Left renal cortex interstitium (tissue), 4 donors: ENCODE measurements around the gene NUCB2. TPM values are rescaled to one million over a fixed set of nuclear protein-coding genes. Genes with fewer than 3 reads are reported as not detected.
A peak's percentile ranks its signal among the peaks of the same experiment; 100 is the strongest.

Experiments
- DNase-seq, 4 donors: peaks; one replicate each; pipeline ENCODE4 v3.0.0-alpha.2; 2013; ENCODE audit warnings: low read depth in 4 of 4, low spot score in 2 of 4, missing footprints in 1 of 4
- polyA plus RNA-seq, 4 donors: library from polyadenylated mRNA; unstranded; fragments of 120-200 nt; gene quantifications; one replicate each; pipeline ENCODE4 v1.2.1, GENCODE V29; 2013; ENCODE audit not compliant: insufficient read length in 4 of 4

Gene NUCB2
- polyA plus RNA-seq, 4 donors = 60.5 to 90.5 (median 75.8) TPM

DNA sequence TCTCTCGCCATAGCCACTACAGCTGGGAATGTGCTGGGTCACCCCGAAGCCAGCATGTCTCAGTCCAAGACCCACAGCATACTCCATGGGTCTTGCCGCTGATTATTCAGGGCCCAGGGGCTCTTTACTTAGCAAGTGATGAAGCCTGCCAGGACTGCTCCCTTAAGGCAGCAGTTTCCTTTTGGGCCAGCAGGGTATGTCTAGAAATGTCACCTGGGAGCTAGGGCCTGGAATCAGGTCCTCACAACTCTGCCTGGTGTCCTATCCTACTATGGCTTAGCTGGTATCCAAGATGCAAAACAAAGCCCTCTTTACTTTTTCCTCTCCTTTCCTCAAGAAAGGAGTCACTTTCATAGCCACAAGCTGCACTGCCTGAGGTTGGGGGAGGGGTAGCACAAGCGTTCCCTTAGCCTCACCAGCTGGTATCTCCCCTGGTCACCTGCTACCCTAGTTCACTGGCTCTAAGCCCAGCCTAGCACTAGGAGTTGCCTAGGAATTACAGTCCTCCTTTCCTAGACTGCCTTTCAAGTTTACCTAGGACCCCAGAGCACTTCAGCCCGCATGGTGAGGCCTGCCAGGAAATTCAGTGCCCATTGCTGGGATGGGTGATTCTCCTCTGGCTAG lies 52.4 kb downstream of the NUCB2 start:
- DNase-seq = no peak

DNA sequence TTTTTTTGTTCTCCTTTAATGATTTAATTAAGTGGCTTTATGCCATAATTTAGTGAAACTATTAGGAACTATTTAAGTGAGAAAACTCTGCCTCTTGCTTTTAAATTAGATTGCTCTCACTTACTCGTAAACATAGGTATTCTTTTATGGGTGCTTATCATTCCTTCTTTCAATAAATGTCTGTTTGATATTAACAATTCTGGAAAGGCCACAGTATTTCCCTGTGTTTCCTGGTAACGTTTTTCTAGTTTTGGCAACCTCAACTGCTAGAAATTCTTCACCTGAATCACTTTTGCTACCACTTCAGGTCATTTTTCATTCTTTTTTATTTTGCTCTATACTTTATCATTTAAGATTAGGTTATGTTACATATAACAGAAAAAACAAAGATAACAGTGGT lies 55.1 kb downstream of the NUCB2 start:
- DNase-seq = no peak

DNA sequence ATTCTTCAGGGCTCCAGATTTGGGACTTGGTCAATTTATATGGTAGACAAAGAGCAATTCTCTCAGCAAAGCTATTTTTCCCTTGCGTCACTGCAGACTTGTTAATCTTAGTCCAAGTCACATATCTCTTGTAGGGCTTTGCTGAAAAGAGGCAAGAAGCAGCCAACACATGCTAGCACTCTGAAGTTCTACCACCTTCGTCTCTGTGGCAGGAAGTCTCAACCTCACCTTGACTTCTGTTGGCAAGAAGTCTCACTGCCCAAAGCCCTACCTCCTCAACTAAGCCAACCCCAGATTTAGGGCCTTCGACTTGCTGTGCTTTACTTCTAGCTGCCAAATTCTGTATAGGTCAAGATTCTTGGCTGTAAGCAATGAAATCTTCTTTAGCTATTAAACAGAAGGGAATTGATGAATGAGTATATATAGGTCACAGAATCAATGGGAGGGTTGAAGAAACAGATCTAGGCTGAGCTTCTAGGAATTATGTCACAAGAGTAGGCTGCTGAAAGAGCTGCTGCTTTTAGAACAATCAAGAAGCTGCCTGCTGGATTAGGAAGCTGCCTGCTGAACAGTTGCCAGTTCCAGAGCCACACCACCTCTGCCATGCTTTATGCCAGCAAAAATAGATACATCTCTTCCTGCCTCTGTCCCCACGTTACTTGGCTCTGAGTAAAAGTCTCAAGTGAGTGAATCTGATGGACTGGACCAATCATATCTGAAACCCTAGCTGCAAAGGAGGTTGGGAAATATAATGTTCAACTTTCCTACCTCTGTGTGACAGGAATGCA lies 57.5 kb downstream of the NUCB2 start:
- DNase-seq = no peak

DNA sequence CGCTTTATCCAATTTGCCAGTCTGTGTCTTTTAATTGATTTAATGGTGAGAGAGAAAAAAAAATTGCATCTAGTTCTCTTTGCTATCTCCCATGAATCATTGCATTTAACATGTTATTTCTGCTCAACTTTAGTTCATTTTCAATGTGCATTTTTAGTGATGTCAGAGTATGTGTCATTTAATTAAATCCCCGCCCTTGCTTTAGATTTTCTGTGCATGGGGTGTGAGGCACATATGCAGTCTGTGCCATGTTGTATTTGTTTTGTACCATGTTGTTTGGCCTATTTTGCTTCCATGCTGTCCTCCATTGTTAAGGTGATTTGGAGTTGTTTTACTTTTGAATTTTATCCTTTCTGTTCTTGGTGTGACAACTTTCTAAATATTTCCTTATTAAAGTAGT lies 66.7 kb downstream of the NUCB2 start:
- DNase-seq = no peak

DNA sequence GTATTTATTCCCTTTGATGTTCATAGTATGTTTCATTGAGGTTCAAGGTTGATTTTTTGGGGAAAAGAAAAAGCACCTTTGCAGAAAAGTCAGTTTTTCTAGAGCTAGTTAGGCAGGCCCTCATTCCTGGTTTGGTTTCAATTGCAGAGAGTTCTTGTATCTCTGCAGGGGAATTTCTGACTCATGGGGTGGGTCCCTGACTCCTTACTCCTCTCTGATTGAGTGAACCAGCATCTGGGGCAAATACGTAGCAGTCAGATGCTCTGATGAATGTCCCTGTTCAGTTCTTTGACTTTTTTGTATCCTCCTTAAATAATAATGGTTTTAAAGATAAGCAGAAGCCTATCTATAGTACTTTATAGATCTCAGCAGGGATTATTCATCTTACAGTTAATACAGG lies 67.4 kb downstream of the NUCB2 start:
- no peak for DNase-seq

DNA sequence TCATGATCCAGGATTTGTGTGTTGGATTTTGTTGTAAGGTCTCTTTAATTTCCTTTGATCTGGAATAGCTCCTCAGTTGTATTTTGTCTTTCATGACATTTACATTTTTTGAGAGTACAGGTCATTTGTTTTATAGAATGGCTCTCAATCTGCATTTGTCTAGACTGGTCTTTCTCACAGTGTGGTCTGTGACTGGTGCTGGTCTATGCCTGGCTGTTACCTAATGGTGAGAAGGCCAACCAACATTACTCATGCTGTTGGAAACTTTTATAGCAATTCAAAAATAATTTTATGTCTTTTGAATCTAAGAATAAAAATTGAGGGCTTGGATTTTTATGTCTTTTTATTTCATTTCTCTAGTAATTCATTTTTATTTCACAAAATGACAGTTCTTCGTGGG lies 71.1 kb downstream of the NUCB2 start:
- DNase-seq = no peak

DNA sequence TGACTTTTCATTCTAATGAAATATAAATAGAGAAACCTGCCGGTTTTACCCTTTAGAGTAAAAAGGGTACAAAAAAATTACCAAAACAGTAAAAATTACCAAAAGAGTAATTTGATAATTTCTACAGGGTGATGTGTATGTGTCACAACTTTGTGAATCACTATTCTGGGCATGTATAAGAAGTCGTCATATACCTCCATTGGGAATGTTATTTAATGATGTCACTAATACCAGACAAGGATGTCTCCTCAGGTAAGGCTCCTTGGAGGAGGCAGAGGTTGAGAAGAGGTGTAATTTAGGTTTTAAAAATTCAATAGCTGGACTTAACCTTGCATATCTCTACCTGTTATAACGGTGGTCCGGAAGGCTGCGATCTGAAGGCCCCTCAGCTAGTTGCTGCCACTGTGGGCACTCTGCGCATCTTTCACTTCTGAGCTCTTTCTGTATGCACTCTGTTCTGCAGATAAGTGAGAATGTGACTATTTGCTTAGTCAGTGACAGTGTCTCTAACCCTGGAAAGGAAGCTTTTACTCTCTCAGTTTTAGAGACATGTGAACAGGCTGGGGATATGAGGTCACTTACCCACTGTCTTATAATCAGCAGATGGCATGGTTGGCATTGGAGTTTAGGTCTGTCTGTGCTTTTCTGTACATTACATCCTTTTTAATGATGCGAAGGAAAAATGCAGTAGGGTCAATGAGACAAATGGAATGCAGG lies 74.1 kb downstream of the NUCB2 start:
- no peak for DNase-seq

DNA sequence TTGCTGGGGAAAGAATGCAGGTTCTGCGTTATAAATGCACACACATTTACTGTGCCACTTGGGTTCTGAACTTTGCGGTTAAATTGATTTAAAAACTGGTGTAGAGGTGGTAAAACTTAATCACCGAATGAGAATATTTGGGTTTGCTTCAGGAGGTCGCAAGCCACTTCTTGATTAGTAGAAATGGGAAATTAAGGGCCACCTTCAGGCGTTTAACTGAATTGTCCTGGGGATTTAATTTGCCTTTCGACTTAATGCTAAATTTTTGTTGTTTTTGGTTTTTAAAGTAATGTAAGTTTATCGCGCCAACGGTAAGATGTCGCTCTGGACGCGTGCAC lies 74.6 kb downstream of the NUCB2 start:
- no peak for DNase-seq

DNA sequence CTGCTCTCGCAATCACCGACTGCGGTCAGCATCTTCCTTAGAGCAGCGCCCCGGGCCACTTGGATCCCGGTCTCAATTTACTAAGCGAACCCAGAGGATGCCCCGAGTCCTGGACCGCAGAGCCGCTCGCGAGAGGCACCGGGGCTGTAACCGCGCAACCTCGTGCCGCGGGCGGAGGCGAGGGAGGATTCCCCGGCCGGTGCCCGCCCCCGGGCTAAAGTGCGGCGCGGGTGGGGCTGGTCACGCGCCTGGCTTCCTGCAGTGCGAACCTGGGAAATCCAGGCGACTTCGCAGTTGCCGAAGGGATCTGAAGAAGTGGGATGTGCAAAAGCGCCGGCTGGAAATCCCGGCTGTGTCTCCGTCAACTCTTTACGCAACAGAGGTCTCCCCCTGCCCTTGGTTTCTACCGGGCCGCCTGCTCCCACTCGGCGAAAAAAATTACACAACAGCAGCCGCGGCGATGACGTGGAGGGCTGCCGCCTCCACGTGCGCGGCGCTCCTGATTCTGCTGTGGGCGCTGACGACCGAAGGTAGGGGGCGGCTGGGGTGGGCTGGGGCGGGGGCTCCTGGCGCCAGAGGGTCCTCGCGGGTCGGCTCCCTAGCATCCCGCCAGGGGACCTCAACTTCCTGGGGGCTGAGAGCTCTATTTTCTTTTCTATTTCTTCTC lies 75.1 kb downstream of the NUCB2 start, which contains the start of gene NCR3LG1:
Gene NCR3LG1, plus strand, starts transcription at position 291 of the 667 bp plus-strand sequence. Its CDS starts 170 bp downstream, at position 461.
- peak in 3 of 4 donors; percentile 27 to 34 (median 29) for DNase-seq

DNA sequence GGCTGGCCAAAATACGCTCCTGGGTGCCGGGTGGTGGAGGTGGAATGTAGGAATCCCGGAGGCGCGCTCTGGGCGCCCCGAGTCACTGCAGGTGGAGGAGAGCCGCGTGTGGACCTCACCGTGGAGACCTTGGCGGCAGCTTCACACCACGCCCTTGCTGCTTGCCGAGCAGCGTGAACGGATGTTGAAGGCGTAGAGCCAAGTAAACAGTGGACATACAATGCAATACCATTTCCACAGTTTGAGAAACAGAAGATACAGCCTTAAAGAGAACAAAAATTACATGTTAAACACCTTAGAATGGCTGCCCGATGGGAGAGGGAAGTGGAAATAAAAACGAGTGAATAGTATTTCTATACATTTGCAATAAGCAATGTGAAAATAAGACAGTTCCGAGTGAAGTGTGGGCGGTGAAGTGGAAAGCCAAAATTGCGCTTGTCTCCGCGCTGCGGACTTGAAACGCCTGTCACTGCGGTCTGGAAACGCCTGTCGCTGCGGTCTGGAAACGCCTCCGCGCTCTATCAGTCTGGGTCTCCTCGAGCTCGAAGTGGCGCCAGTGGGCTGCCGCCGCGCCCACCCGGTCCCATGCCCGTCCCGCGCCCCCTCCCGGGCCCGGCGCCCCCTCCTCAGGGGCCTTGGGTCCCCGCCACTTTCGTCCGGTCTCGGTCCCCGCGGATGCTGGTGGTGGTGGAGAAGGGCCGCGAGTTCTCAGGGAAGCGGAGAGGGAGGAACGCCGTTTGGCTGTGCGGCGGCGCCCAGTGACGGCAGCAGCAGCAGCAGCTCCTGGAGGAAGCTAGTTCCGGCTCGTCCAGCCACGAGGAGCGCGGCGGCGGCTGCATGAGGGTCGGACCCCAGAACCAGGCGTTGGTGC lies 76.6 kb downstream of the NUCB2 start:
- peak; percentile 50 to 74 (median 65) for DNase-seq

DNA sequence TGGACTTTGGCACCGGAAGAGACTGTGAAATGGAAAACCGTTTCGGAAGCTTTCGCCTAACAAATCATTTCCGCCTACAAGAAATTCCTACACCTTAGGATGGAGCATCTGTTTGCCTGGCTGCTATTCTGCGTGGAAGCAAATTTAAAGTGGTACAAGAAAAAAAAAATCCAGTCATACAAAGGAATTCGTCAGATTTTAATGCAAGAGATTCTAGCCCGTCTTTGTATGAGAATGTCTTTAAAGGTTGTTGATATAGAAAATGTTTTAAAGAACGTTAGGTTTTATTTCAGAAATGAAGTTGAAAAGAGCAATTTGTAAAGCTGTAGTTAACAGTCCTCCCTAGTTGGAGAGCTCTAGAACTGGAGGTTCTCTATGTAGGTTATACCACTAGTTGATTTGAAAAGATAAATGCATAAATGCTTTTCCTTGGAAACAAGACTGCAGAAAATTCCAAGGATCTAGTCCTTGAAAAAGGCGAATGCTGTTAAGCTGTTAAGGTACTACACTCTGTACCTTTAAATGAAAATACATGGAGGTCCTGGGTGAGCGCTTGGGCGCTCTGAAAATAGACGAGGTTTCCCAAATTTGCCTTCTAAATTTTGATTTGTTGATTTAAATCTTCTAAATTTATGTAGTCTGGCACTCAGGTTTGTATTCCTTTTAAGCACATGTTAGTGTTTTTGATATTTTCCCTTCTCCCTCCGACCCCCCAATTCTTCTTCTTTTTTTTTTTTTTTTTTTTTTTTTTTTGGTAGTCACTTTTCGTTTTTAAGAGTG lies 77.5 kb downstream of the NUCB2 start:
- peak in 2 of 4 donors; percentile 0 to 11 for DNase-seq

DNA sequence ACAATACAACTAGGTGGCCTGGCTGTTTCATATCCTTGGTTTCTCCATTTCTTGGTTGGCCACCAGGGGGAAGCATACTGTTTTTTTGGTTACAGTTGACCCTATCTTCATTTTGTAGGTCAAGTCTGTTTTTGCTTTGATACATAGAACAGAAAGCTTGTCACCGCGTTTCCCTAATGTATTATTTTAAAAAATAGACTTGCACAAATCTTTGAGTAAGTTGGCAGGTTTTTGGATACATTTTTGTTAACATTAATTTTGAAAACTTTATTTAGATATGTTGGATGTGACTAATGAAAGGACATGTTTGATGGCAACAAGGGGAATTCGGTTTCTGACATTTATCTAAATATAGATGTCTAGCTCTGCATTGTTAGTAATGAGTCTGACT lies 78.1 kb downstream of the NUCB2 start:
- peak in 2 of 4 donors; percentile 19 to 67 for DNase-seq

DNA sequence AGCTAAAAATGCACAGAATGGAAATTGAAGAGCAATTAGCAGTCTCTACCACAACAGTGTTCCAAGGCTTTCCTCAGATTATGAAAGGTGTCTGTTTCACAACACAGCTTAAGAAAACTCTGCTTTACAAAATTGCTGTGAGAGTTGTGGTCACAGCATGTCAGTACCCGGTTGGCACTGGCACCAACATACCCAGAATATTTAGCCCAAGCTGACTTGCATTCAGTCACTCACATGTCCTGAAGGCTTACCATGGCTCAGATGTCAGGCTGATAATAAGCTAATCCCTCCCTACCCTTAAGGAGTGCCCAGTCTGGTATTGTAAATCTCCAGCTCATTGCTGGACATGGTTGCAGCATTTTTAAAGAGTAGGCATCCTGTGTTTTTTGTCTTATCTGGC lies 90.0 kb downstream of the NUCB2 start:
- no peak for DNase-seq

DNA sequence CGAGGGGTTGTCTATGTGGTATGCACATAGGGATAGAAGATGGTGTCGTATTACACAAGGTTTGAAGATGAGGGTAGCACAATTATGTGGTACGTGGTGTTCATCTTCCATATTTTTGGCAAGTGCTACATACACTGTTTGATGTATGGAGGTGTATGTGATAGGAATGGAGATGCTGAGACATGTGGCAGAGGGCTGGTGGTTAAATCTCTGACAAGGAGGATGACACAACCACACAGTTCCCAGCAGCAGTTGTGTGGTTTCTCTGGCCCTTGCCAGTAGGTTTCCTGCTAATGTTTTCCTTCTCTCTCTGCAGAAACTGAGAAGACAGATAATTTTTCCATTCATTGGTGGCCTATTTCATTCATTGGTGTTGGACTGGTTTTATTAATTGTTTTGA lies 92.0 kb downstream of the NUCB2 start:
- DNase-seq = no peak

DNA sequence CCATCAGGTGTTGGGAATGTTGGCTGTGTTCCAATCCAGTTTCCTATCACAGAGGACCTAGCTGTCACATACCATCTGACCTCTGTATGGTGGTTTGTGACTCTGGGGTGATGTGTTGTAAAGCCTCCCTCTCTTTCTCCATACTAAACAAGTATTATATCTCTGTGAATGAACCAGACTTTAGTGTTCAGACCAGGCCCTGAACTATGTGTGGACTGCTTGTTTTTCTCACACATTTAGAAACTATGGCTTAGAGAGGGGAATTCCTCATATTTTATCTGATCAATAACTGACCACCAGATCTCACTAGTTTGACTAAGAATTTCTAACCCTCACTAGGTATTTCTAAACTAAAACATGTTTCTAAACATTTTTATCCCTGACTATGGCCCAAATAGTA lies 92.6 kb downstream of the NUCB2 start:
- DNase-seq = no peak

DNA sequence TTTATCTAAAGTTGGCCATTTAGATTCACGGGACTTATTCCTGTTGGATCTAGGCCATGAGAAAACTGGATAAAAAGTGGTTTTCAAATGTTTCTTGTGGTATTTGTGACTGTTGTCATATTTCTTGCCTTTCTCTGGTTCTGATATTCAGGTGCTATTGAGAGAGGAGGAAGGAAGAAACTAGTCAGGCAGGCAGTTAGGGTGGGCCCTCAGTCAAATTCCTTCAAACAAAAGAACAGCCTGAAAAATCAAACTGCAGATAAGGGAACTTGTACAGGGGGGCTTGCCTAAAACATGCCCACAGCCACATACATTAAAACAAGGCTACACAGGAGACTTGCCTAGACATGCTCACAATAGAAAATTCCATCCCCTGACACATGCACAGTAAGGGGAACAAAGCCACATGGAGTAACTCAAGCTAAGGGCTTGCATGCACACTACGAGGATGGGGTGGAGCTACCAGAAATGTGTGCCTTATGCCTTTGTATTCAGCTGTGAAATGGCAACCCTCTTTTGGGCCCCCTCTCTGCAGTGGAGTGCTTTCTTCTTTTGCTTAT lies 93.2 kb downstream of the NUCB2 start:
- no peak for DNase-seq

DNA sequence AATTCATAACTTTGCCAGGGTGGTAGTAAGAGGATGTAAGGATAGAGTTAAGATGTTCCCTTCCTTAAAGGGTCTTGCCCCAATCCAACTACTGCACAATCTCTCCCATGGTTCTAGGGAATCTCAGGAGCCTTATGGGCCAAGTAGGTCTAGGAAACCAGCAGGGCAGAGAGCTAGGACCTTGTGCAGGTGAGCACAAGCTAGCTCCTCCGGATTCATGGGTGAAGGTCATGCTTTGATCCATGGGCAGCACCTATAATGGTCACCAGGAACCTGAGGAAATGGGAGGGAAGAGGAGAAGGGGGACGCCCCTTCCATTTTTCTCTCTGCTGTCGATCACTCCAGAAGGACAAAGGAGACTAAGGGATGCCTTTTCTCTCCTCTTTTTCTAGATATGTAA lies 95.1 kb downstream of the NUCB2 start:
- DNase-seq = no peak

DNA sequence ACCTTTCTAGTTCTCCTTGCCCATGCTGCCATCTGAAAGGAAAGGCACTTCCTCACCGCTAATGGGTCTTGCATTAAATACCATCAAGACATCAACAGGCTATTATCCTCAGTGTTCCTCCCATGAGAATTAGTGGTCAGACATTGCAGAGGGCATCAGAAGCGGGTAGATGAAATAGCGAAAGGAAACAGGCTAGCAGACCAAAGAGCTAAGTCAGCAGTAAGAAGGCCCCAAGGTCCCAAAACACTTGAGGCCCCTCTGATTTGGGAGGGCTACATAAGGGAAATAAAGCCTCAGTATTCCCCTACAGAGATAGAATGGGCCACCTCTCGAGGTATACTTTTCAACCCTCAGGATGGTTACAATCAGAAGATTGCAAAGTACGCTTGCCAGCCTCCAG lies 99.0 kb downstream of the NUCB2 start:
- no peak for DNase-seq

DNA sequence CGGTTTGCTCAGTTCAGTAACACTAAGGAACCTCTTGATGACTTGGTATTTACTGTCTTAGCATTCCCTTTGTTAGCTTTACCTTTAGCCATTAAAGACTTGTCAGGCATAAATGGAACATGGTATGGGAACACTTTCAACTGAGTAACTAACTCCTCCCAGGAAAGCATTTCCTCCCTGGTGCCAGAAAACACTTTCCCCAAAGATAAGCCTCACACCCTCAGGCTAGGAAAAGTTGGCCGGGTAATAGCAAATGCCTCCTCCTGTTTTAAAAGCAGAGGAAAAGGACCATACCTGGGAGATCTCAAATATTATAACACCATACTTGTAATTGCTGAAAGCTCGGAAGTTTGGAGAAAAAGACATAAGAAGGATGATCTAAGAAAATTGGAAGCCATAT lies 100.0 kb downstream of the NUCB2 start:
- DNase-seq = no peak
